HL-60/S4 treated with phorbol 12-myristate 13-acetate at 8.2 ng/mL for 4 days and 3 days (cell line): ENCODE data around the gene CCM2.

Experiments
- in situ Hi-C: fragments of 300-500 bp; cut with MboI; formaldehyde crosslinking; loops from 2 replicates; pipeline ENCODE4 v1.15.0; 2022; ENCODE audit warnings: low sequenced_read_pairs

CCM2 gene

DNA sequence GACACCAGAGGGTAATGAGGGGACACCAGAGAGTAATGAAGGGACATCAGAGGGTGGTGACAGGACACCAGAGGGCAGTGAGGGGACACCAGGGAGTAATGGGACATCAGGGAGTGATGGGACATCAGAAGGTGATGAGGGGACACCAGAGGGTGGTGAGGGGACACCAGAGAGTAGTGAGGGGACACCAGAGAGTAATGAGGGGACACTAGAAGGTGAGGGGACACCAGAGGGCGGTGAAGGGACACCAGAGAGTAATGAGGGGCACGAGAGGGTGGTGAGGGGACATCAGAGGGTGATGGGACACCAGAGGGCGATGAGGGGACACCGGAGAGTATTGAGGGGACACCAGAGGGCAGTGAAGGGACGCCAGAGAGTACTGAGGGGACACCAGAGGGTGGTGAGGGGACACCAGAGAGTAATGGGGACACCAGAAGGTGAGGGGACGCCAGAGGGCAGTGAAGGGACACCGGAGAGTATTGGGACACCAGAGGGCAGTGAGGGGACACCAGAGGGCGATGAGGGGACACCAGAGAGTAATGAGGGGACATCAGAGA is 78.2 kb downstream of the CCM2 start:
- in situ Hi-C loops: no loop called here

DNA sequence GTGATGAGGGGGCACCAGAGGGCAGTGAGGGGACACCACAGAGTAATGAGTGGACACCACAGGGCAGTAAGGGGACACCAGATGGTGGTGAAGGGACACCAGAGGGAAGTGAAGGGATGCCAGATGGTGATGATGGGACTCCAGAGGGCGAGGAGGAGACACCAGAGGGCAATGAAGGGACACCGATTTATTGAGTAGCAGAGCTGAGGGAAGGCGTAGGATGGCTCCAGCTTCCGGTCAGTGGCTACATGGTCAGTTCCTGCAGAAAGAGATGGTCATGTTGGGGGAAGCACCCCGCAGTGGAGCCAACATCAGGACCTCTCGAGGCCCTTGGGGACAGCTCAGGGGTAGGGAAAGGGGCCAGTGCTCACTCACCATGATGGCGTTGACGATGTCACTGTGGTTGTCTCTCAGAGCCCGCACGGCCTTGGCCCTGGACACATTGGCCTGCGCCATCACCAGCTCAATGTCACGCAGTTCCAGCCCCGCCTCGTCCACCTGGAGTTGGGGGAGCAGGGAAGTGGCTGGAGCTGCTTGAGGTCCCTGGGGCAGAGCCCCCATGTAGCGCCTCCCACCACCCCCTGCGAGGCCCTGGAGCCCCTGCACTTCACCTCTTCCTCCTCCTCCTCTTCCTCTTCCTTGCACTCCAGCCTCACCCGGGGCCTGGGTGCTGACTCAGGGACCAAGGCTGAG is 80.4 kb downstream of the CCM2 start:
- in situ Hi-C loops: no loop called here

DNA sequence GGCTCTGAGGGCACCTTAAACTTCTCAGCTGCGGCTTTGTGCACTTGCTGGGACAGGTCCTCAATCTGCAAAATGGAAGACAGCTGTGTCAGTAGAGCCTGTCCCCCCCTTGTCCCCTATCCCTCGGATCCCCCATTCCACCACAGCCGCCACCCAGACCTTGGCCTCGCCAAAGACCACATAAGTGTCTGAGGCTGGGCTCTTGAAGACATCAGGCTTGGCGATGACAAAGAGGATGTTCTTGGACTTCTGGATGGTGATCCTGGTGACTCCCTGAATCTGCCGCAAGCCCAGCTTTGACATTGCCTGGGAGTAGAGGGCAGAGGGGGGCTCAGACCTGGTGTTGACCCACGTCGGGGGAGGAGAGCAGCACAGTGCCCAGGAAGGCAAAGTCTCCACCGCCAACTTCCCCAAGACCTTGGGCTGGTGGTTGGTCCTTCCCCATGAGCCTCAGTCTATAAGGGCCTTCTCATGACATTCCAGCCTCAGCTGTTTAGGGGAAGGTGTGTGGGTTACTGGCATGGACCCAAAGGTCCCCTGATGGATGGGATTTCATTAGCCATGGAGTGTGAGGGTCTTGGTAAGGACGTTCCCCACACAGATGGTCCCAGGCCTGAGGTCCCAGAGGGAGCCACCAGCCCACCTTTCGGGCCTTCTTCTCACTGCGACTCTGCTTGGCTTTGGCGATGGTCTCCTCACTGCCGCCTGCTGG is 81.1 kb downstream of the CCM2 start:
- in situ Hi-C loops: no loop called here

DNA sequence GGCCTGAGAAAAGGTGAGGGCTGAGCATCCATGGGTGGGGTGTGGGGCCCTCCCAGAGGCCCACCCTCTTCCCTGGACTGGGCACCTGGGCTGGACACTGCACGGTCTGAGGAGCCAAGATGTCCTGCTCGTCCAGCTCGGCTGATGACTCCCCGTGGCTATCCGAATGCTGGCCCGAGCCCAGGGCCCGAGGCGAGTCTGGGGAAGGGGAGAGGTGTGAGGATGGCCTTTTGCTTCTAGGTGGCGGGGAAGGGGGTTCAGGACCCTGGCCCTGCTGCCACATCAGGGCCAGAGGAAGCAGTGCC is 81.6 kb downstream of the CCM2 start:
- in situ Hi-C loops: no loop called here

DNA sequence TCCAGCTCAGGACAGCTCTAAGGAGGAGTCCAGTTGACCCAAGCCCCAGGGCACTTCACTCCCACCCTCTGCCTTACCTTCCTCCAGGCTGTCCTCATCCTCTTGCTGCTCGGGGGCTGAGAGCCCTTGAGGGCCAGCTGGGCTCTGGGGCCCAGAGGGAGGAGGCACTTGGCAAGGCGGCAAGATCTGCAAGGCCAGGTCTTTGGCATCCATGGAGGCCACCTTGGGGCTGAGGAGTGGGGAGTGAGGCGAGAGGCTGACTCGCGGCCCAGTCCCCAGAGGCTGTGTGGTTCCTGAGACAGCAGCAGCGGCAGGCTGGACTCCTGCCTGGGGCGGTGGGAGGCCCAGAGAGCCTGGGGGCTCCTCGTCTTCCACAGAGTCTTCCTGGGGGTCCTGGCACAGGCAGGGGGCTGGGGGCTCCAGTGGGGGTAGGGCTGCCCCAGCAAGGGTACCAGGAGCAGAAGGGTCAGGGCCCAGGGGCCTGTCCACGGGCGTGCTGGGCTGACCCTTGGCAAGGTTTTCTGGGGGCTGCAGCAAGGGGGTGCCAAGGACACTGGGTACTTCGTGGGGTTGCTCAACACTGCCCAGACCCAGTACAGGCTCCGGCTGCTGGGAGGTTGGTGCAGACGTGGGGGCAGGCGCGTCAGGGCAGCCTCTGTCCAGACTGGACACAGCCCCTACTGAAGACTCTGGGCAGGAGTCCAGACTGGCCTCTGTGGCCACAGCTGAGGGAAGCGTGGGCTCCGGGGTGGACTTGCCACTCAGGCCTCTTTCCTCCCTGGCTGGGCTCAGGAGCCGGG is 82.2 kb downstream of the CCM2 start:
- in situ Hi-C loops: no loop called here

DNA sequence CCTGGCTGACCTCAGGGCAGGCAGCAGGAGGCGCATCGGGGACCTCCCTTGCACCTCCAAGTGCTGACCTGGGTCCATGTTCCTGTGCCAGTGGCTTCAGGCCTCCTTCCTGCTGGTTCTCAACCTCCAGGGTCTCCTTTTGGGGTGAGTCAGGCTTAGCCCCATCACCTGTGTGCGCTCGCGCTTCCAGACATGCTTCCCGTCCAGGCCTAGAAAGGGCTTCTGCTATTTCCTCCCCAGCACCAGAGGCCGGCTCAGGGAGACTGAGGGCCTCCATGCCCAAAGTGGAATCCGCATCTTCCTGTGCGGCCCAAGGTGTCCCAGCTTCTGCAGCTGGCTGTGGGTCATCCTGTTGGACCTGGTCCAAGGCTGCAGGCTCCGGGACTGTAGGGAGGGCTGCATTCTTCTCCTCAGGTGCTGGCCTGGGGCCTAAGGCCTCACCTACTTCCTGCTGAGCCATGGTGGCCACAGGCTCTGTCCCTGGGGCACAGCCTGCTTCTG is 82.9 kb downstream of the CCM2 start:
- in situ Hi-C loops: no loop called here

DNA sequence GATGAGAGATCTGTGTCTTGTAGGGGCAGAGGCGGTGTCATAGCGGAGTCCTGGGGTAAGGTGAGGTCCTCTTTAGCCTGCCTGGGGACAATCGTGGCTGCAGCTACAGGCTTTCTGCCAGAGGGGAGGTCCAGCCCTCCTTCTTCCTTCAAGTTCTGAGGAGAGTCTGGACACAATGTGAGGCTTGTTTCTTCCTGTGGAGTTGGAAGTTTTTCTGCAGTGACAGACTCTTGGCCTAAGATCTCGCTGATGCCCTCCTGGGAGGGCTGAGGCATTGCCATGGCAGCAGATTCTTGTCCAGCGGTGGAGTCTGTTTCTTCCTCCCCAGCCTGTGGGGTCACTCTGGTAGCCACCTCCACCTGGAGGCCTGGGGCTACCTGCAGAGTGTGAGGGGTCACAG is 84.3 kb downstream of the CCM2 start:
- in situ Hi-C loops: no loop called here

DNA sequence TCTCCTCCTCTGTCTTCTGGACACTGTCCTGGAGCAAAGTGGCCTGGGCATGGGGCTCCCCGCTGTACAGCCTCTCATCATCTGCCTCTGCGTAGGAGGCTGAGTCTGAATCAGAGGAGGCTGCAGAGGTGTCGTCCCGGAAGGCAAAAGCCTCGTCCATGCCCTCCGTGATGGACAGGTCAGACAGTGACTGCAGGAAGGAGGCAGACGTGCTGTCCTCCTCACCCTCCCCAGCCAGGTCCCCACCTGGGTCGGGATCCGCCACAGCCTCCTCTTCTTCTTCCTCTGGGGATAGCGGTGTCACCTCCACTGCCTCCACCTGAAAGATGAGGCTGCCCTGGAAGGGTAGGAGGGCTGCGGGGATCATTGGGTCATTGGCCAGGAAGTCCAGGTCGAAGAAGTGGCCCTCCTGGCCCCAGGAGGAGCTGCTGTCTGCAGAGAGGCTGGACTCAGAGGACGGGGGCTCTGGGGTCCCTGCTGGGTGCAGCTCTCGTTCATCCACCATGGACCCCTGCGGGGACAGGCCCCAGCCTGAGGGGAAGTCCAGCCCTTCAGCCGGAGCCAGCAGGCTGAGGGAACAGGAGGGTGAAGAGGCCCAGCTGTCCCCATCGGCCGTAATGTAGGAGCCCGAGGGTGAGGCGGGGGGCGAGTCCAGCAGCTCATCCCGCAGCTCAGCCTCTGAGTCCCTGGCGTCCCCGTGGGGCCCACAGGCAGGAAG is 85.1 kb downstream of the CCM2 start:
- in situ Hi-C loops: no loop called here

DNA sequence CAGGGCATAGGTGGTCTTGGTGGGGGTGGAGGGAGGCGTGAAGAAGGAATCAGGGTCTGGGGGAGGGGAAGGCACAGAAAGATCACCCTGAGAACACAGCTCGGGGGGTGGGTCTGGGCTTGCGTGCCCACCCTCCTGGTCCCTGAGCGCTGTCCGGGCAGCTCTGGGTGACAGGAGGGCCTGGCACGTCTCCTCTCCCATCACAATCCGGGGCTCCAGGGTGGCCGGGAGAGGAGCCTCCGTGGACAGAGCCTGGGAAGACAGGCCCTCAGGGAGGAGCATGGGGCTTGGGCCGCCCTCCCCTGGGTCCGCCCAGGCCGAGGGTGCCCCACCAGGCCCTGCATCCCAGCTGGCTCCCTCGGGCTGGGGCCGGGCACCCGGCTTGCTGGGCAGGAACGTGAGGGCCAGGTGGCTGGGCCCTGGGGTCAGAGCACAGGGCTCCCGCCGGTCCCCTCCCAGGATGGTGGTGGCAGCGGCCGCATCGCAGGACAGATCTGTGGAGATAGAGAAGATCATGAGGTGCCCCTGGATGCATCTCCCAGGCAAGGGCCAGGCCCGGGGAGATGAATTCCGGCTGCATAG is 85.7 kb downstream of the CCM2 start:
- in situ Hi-C loops: no loop called here

DNA sequence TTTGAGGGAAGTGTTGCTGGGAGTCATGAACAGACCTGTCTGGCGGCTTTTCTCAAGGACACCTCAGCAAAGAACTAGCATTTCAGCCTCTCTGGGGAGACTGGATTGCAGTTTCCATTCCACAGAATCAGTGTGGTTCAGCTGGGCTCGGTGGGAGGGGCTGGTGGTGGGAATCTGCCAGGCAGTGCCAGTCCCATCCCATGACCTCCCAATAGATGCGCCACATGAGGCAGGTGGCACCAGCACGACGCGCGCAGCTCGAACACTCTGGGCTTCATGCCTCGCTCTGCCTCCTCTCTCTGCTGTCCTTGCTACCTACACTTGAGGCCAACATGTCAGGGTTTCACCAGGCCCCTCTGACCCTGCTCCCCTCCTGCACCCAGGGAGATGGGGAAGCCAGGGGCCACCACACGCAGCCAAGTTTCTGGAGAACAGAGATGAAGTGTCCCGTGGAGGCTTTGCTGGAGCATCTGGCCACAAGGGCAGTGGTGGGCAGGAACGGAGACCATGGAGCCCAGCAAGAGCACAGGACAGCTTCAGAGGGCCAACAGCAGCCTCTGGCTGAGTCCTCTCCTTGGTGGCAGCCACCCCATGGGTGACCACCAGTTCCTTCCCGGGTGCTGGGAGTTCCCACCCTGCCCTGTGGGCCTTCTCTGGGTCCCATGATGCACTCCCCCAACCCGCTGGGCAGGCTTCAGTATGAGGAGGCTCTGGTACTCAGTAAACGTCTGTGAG is 86.5 kb downstream of the CCM2 start:
- in situ Hi-C loops: no loop called here

DNA sequence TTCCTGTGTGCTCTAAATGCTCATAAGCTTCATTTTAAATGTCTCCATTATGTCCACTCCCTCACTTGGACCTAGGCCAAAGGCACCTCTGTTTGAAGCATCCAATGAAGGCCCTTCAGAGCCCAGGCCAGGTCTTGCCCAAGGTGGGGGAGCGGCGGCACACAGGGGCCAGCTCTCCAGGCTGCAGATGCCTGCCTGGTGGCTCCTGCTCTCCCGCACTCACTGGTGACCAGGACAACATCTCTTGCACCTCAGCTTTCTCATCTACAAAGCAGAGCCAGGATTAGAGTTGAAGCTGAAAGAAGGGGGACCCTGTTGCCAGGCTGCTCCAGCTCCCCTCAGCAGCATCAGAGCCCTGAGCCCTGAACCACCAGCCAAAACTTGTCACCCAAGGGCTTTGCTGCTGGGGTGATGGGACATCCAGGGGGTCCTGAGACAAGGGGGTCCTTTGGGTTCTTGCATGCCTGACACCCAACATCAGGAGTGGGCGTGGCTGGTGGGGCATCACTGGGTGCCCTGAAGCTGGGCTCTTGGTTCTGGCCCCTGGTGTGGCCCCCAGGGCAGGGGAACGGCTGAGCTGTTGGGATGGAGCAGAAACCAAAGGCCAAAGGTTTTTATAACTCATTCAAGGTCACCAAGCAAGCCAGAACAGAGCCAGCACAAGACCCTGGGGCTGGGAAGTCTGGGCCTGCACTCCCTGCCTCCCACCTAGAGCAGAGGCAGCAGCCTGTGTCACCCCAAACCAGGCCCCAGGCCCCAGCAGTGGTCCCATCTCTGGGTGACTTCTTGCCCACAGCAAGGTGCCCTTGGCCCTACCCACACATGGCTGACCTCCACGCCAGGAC is 87.5 kb downstream of the CCM2 start:
- in situ Hi-C loops: no loop called here

DNA sequence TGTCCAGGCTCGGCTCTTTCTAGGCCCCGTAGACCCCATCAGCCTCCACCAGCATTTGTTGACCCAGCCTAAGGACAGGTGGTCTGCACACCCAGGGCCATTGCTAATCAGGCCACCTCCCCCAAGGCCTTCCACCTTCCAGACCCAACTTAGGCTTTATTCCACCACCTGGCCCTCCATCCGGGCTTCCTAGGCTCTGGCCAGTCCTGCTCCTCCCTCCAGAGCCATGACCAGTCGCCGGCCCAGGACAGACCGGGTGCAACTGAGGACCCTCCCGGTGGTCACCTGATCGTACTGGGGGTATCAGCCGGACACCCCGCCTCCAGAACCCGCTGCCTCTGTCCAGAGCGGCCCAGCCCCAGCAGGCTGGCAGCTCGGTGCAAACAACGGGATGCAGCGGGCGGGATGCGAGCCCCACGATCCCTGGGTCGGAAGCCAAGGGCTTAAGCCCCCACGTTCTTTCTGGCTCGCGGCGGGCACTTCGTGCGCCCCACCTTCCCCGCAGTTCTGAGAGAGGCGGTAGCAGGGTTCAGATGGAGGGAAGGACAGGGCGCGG is 88.2 kb downstream of the CCM2 start:
- in situ Hi-C loops: no loop called here

DNA sequence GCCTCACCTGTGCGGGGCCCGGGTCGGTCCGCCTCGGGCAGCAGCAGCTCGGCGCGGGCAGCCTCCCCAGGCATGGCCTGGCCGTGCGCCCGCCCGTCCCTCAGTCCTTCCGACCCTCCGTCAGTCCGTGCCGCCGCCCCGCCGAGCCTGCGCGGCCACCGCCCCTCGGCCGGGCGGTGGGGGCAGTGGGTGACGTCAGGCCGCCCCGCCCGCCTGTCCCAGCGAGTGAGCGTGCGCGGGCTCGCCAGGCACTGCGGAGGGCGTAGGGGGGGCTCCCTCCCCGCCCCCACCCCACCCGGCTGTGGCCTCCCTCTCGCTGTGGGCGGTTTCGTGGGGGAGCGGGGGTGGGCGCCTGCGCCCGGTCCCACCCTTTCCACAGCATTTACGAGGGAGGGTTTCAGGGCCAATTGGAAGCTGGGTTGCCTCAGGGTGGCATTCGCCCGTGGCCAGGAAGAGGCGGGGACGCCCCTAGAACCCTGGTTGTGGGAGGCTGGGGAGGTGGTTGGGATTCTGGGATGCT is 88.9 kb downstream of the CCM2 start, which contains the start of gene NACAD:
Gene NACAD (minus strand): TSS at position 149 of the 520 bp plus-strand sequence. CDS start 75 bp downstream, at position 74.
- in situ Hi-C loops: no loop called here

DNA sequence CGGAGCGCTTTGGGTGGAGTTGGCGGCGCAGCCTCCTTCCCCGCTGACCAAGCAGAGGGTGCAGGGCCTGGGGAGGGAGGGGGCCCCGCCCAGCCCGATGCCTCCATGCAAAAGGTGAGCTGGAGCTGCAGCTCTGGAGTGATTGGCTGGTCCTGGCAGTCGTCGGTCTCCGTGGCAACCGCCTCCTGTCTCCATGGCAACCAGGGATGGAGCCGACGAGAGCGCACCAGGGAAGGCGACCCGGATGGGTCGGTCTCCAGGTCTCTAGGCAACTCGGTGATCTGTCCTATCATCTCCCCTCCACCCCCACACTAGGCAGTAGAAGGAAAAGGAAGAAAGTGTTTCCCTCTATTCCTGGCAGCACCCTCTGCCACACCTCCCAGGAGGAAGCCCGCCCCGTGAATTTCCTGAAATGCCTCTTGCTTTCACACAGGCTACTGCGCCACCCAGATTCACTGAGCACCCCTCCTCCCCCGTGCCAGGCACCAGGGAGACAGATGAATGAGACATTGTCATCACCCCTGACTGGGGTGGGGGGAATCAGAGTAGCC is 89.4 kb downstream of the CCM2 start:
- in situ Hi-C loops: no loop called here

DNA sequence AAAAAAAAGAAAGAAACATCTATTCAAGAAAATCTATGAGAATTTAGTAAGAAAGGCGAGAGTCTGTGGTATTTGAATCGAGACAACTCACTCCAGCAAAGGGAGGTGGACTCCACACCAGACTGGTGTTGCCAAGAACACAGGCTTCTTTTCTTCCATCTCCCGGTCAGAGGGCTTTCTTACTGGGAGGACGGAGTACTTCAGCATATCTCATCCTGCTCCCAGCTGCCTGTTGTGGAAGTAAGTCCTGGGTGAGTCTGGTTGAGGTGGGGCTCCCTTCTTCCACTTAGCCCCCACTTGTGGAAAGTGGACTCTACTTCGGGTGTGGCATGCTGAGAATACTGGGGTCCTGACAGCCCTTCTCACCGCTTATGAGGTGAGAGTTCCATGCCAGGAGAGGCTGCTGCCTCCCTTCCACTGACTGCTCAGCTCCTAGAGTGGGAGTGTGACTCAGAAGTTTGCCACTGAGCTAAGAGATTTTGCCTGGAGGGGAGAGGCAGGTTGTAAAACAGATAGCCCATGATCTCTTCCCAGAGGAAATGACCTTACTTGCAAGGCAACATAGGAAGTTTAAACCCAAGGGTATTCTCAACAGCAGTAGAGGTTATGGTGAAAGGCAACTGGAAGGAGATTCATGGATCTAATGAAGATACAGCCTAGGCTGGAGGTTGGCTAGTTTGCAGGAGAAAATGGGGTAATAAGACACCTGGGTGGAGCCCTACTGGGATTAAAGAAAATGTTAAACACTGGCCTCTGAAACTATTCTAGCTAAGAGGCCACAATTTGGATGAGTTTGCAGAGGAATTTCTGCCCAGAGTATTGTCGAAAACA is 92.3 kb downstream of the CCM2 start:
- in situ Hi-C loops: no loop called here

DNA sequence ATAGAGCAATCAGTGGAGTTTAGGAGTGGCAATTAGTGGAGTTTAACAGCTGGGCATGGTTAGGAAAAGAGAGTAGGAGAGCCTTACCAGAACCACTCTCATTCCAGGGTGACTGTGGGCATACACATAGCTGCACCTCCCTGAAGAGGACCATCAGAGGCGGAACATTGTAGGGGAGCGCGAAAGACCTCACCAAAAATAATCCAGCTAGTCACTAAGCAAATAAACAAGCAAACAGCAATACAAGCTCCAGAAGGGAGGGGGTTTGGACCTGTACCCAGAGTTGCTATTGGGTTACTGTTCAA is 92.9 kb downstream of the CCM2 start:
- in situ Hi-C loops: no loop called here
